ENCODE measurements around the gene GIMAP4.
"Not testable (repeated sequence)": the region's sequence is repeated elsewhere in the genome, so short reads cannot be mapped to it uniquely, and the experiment has no call there.

GIMAP4 gene

GRCh38 chr7:150569245-150569955, 2.2 kb downstream of the GIMAP4 start:
- H3K36me3 ChIP-seq (ENCODE audit: control insufficient read depth, insufficient read depth, low read length) = no peaks in the 10 kb centered on the region
- TF ChIP-seq CTCF (IDR thresholded peaks at IDR 0.05; ENCODE audit: insufficient read depth, low read length, poor library complexity, severe bottlenecking) = no peak
- H3K4me3 ChIP-seq (replicated peaks; ENCODE audit: low read depth, low read length) = no peak overlapping the region
- no peaks in the 10 kb centered on the region for H3K27me3 ChIP-seq (replicated peaks; ENCODE audit: control insufficient read depth, insufficient read depth, low read length)
- no peak for DNase-seq (ENCODE audit: extremely low read depth, insufficient read length)

- DNase-seq (ENCODE audit: extremely low read depth, insufficient read length) = no peak
- no peak overlapping the region for H3K4me3 ChIP-seq (replicated peaks; ENCODE audit: low read depth, low read length)
- no peak for TF ChIP-seq CTCF (IDR thresholded peaks at IDR 0.05; ENCODE audit: insufficient read depth, low read length, poor library complexity, severe bottlenecking)
- H3K36me3 ChIP-seq (ENCODE audit: control insufficient read depth, insufficient read depth, low read length) = no peaks in the 10 kb centered on the region
- H3K27me3 ChIP-seq (replicated peaks; ENCODE audit: control insufficient read depth, insufficient read depth, low read length) = no peaks in the 10 kb centered on the region
Measured at GRCh38 chr7:150570556-150571465, 3.6 kb downstream of the GIMAP4 start.

GRCh38 chr7:150572496-150572895, 5.3 kb downstream of the GIMAP4 start:
- Histone ChIP-seq H3K27me3 (replicated peaks; ENCODE audit: control insufficient read depth, insufficient read depth, low read length) (no peaks in the 10 kb centered on the region), H3K36me3 (ENCODE audit: control insufficient read depth, insufficient read depth, low read length) (no peaks in the 10 kb centered on the region), H3K4me3 (replicated peaks; ENCODE audit: low read depth, low read length) (no peak overlapping the region)
- no peak for DNase-seq (ENCODE audit: extremely low read depth, insufficient read length)
- TF ChIP-seq CTCF (IDR thresholded peaks at IDR 0.05; ENCODE audit: insufficient read depth, low read length, poor library complexity, severe bottlenecking) = no peak

GRCh38 chr7:150579979-150580637, 12.9 kb downstream of the GIMAP4 start:
- not testable (repeated sequence) for H3K4me3 ChIP-seq (replicated peaks; ENCODE audit: low read depth, low read length); H3K27me3 ChIP-seq (replicated peaks; ENCODE audit: control insufficient read depth, insufficient read depth, low read length); DNase-seq (ENCODE audit: extremely low read depth, insufficient read length); H3K36me3 ChIP-seq (ENCODE audit: control insufficient read depth, insufficient read depth, low read length)

GRCh38 chr7:150580638-150581394, 13.6 kb downstream of the GIMAP4 start:
- Histone ChIP-seq H3K36me3 (ENCODE audit: control insufficient read depth, insufficient read depth, low read length) (no peaks in the 10 kb centered on the region), H3K4me3 (replicated peaks; ENCODE audit: low read depth, low read length) (no peak overlapping the region), H3K27me3 (replicated peaks; ENCODE audit: control insufficient read depth, insufficient read depth, low read length) (no peaks in the 10 kb centered on the region)
- no peak for DNase-seq (ENCODE audit: extremely low read depth, insufficient read length)
- no peak for TF ChIP-seq CTCF (IDR thresholded peaks at IDR 0.05; ENCODE audit: insufficient read depth, low read length, poor library complexity, severe bottlenecking)

All from GM06990 (cell line).